HEK293 (cell line): ENCODE measurements around the gene RBBP8.

Experiments used
- CTCF ChIP-seq: fragments of 450-650 bp; formaldehyde crosslinking; IDR thresholded peaks from 2 replicates; pipeline ENCODE4 v1.5.1; 2016; ENCODE audit warnings: missing biosample characterization, missing genetic modification characterization
- SP7 ChIP-seq: fragments of 450-650 bp; formaldehyde crosslinking; IDR thresholded peaks from 2 replicates; pipeline ENCODE4 v1.5.1; 2016; ENCODE audit warnings: missing biosample characterization, missing genetic modification characterization
- YY1 ChIP-seq: fragments of 450-650 bp; formaldehyde crosslinking; IDR thresholded peaks from 2 replicates; pipeline ENCODE4 v1.5.1; 2018; ENCODE audit warnings: missing biosample characterization, missing genetic modification characterization
- ZBTB26 ChIP-seq: fragments of 450-650 bp; formaldehyde crosslinking; optimal IDR thresholded peaks from 2 replicates; pipeline ENCODE3; 2016; ENCODE audit warnings: missing biosample characterization, mild to moderate bottlenecking, missing genetic modification characterization
- ZNF112 ChIP-seq: fragments of 450-650 bp; formaldehyde crosslinking; IDR thresholded peaks from 2 replicates; pipeline ENCODE4 v1.5.0; 2017; ENCODE audit warnings: missing biosample characterization, missing genetic modification characterization
- ZNF138 ChIP-seq: fragments of 450-650 bp; formaldehyde crosslinking; IDR thresholded peaks from 2 replicates; pipeline ENCODE4 v1.5.1; 2016; ENCODE audit warnings: missing biosample characterization, missing genetic modification characterization, borderline replicate concordance
- ZNF146 ChIP-seq: fragments of 450-650 bp; formaldehyde crosslinking; IDR thresholded peaks from 2 replicates; pipeline ENCODE4 v1.5.1; 2016; ENCODE audit warnings: missing biosample characterization, missing genetic modification characterization
- ZNF214 ChIP-seq: fragments of 450-650 bp; formaldehyde crosslinking; IDR thresholded peaks from 2 replicates; pipeline ENCODE4 v1.5.1; 2017; ENCODE audit warnings: missing biosample characterization, mild to moderate bottlenecking, missing genetic modification characterization, borderline replicate concordance
- ZNF24 ChIP-seq: fragments of 450-650 bp; formaldehyde crosslinking; IDR thresholded peaks from 2 replicates; pipeline ENCODE4 v1.5.1; 2016; ENCODE audit warnings: missing biosample characterization, missing genetic modification characterization
- ZNF600 ChIP-seq: fragments of 450-650 bp; formaldehyde crosslinking; IDR thresholded peaks from 2 replicates; pipeline ENCODE4 v1.5.1; 2016; ENCODE audit warnings: missing biosample characterization, missing genetic modification characterization
- ZNF792 ChIP-seq: fragments of 450-650 bp; formaldehyde crosslinking; IDR thresholded peaks from 2 replicates; pipeline ENCODE4 v1.5.1; 2016; ENCODE audit warnings: missing biosample characterization, missing genetic modification characterization
- ZNF843 ChIP-seq: fragments of 450-650 bp; formaldehyde crosslinking; IDR thresholded peaks from 2 replicates; pipeline ENCODE4 v1.5.1; 2016; ENCODE audit warnings: missing biosample characterization, missing genetic modification characterization

GRCh38 chr18:22899421-22899820, 33.7 kb upstream of the RBBP8 start:
- TF ChIP-seq ZNF600 = no peak
- TF ChIP-seq YY1 (tag by site-specific recombination) = no peak
- TF ChIP-seq ZNF214 = no peak
- TF ChIP-seq SP7 (tag by site-specific recombination) = no peak
- no peak for TF ChIP-seq ZNF138 (tag by site-specific recombination)
- TF ChIP-seq ZBTB26 = no peak
- TF ChIP-seq ZNF112 = no peak
- TF ChIP-seq CTCF = no peak
- TF ChIP-seq ZNF792 (tag by site-specific recombination) = no peak
- TF ChIP-seq ZNF146 (tag by site-specific recombination) = no peak
- TF ChIP-seq ZNF843 = no peak
- no peak for TF ChIP-seq ZNF24 (tag by site-specific recombination)
